PC-3 (cell line): ENCODE measurements around the gene TNFRSF12A. TPM values are rescaled to one million over a fixed set of nuclear protein-coding genes. Genes with fewer than 3 reads are reported as not detected.

ENCODE experiments used
- ATAC-seq: fragments of 200-7000 bp; cut with Tn5 transposase; 2 replicates; pipeline ENCODE4 v1.9.1; 2020; ENCODE audit warnings: mild to moderate bottlenecking, moderate library complexity
- BruUV-seq: library from RNA; stranded (reverse); fragments of 400-500 nt; replicated peaks from 2 replicates; lab custom pipeline; 2021; lab: Mats Ljungman, UMichigan
- CTCF ChIA-PET: fragments of 300-600 bp; sonication (Branson Sonifier 250); formaldehyde crosslinking; loops from one replicate; lab custom pipeline; 2022; ENCODE audit warnings: antibody characterized with exemption; lab: Charles Lee
- POLR2A ChIA-PET: fragments of 300-600 bp; sonication (Branson Sonifier 250); formaldehyde crosslinking; loops from one replicate; lab custom pipeline; 2022; ENCODE audit warnings: antibody characterized with exemption; ENCODE audit not compliant: unreplicated experiment; lab: Charles Lee
- DNase-seq: peaks from one replicate; pipeline ENCODE4 v3.0.0-alpha.2; 2015
- H2AFZ ChIP-seq: fragments of 300-600 bp; sonication (generic); 2 replicates; pipeline ENCODE4 v1.6.0; 2016; ENCODE audit warnings: antibody characterized with exemption, low read length
- H3F3A ChIP-seq: fragments of 300-600 bp; sonication (generic); one replicate; pipeline ENCODE4 v1.6.0; 2017; ENCODE audit warnings: antibody characterized with exemption, low read length, control low read depth, mild to moderate bottlenecking; ENCODE audit not compliant: unreplicated experiment
- H3K27ac ChIP-seq: fragments of 300-600 bp; sonication (generic); 2 replicates; pipeline ENCODE4 v1.5.1; 2016; ENCODE audit warnings: mild to moderate bottlenecking, low read length
- H3K27me3 ChIP-seq: fragments of 300-600 bp; sonication (generic); 2 replicates; pipeline ENCODE4 v1.6.1; 2016; ENCODE audit warnings: low read length, mixed read lengths
- H3K36me3 ChIP-seq: fragments of 300-600 bp; sonication (generic); 2 replicates; pipeline ENCODE4 v1.6.1; 2016; ENCODE audit warnings: low read depth, mixed run types, low read length, mixed read lengths
- H3K4me1 ChIP-seq: fragments of 300-600 bp; sonication (generic); 2 replicates; pipeline ENCODE4 v1.5.1; 2016; ENCODE audit warnings: low read length; ENCODE audit not compliant: insufficient read depth
- H3K4me2 ChIP-seq: fragments of 300-600 bp; sonication (generic); 2 replicates; pipeline ENCODE4 v1.6.0; 2016; ENCODE audit warnings: low read length
- H3K4me3 ChIP-seq: fragments of 300-600 bp; sonication (generic); 2 replicates; pipeline ENCODE4 v1.5.1; 2016; ENCODE audit warnings: mild to moderate bottlenecking, low read length, mixed read lengths
- H3K79me2 ChIP-seq: fragments of 300-600 bp; sonication (generic); 2 replicates; pipeline ENCODE4 v1.6.1; 2017; ENCODE audit warnings: low read length, mixed read lengths
- H3K9ac ChIP-seq: fragments of 300-600 bp; sonication (generic); 2 replicates; pipeline ENCODE4 v1.6.0; 2016; ENCODE audit warnings: mild to moderate bottlenecking, low read length
- H3K9me2 ChIP-seq: fragments of 300-600 bp; sonication (generic); replicated peaks from 2 replicates; pipeline ENCODE4 v1.6.1; 2016; ENCODE audit warnings: mixed run types, low read length, mixed read lengths
- H3K9me3 ChIP-seq: fragments of 300-600 bp; sonication (generic); 2 replicates; pipeline ENCODE4 v1.6.1; 2016; ENCODE audit warnings: low read length, mixed read lengths
- H4K20me1 ChIP-seq: fragments of 300-600 bp; sonication (generic); 2 replicates; pipeline ENCODE4 v1.6.1; 2016; ENCODE audit warnings: low read length, mixed read lengths
- EZH2 ChIP-seq: fragments of 300-600 bp; sonication (generic); IDR thresholded peaks from one replicate; pipeline ENCODE4 v1.6.1; 2017; ENCODE audit warnings: antibody characterized with exemption, mild to moderate bottlenecking, low read length; ENCODE audit not compliant: unreplicated experiment
- EZH2phosphoT487 ChIP-seq: fragments of 300-600 bp; sonication (generic); IDR thresholded peaks from 2 replicates; pipeline ENCODE4 v1.6.1; 2018; ENCODE audit warnings: mild to moderate bottlenecking, antibody characterized with exemption, low read length, borderline replicate concordance
- intact Hi-C: fragments of 100-400 bp; cut with micrococcal nuclease; formaldehyde crosslinking; loops from 2 replicates; pipeline ENCODE4 v1.9.0; 2023
- total RNA-seq: library from RNA; depleted of rRNA; stranded (reverse); fragments of >200 nt; gene quantifications from 2 replicates; pipeline ENCODE4 v1.2.3, GENCODE V29; 2014
- TF ChIP-seq, protein P1 (sequence below): fragments of 300-600 bp; sonication (generic); conservative IDR thresholded peaks from 2 replicates; pipeline ENCODE4 v1.5.1; 2017; ENCODE audit warnings: antibody characterized with exemption, low read depth, mild to moderate bottlenecking, low read length

The TNFRSF12A gene
- total RNA-seq, 1 experiment from 2014 or later, result 713 TPM

GRCh38 chr16:2976673-2977072, 43.5 kb upstream of the TNFRSF12A start:
- CTCF ChIA-PET, result no interaction called here
- Histone ChIP-seq H3K9me3 (no peaks in the 10 kb centered on the region), H2AFZ (no peak overlapping the region), H3K4me1 (peaks cover 19% of the 10 kb centered on the region), H3F3A (no peaks in the 10 kb centered on the region), H3K27ac (peak overlapping the region; percentile 41), H3K36me3 (peaks cover 6% of the 10 kb centered on the region; the same call in 1 of the 2 replicates), H3K4me3 (no peak overlapping the region), H3K79me2 (peaks cover 34% of the 10 kb centered on the region), H3K9me2 (no peaks in the 10 kb centered on the region), H3K9ac (no peak overlapping the region), H3K4me2 (no peak overlapping the region), H3K27me3 (no peaks in the 10 kb centered on the region), H4K20me1 (no peaks in the 10 kb centered on the region)
- TF ChIP-seq, protein P1, sequence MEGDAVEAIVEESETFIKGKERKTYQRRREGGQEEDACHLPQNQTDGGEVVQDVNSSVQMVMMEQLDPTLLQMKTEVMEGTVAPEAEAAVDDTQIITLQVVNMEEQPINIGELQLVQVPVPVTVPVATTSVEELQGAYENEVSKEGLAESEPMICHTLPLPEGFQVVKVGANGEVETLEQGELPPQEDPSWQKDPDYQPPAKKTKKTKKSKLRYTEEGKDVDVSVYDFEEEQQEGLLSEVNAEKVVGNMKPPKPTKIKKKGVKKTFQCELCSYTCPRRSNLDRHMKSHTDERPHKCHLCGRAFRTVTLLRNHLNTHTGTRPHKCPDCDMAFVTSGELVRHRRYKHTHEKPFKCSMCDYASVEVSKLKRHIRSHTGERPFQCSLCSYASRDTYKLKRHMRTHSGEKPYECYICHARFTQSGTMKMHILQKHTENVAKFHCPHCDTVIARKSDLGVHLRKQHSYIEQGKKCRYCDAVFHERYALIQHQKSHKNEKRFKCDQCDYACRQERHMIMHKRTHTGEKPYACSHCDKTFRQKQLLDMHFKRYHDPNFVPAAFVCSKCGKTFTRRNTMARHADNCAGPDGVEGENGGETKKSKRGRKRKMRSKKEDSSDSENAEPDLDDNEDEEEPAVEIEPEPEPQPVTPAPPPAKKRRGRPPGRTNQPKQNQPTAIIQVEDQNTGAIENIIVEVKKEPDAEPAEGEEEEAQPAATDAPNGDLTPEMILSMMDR, result no peak
- TF ChIP-seq EZH2, result no peak
- DNase-seq (no peak), ATAC-seq (no peak)
- POLR2A ChIA-PET, result no interaction called here
- intact Hi-C loops, result no loop called here
- no TSS peak for BruUV-seq

DNA sequence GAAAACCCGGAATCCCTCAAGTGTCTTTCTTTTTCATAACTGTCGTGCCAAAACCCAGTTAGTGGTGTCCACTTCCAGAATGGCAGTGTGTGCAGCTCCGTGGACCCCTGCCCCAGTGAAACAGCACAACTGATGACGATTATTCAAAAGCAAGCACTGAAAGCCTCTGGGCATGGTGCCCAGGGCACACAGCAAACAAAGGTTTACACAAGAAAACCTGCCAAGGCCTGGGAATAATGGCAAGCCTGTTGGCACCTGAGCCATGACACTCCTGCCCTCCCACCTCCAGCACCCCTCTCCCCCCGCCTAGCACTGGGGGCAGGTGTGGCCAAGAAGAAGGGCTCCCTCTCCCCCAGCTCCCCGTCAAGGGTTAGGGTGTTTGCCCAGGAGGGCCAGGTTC, 42.7 kb upstream of the TNFRSF12A start:
- ChIA-PET CTCF (no interaction called here), POLR2A (no interaction called here)
- Histone ChIP-seq H3K36me3 (peaks cover 6% of the 10 kb centered on the region; the same call in 1 of the 2 replicates), H3K4me3 (peak overlapping the region; percentile 27; the same call in 1 of the 2 replicates), H3K9me3 (no peaks in the 10 kb centered on the region), H3K4me1 (peaks cover 19% of the 10 kb centered on the region), H3K9me2 (no peaks in the 10 kb centered on the region), H2AFZ (no peak overlapping the region), H3K4me2 (peak overlapping the region; percentile 67), H3K27ac (peak overlapping the region; percentile 59), H4K20me1 (no peaks in the 10 kb centered on the region), H3F3A (no peaks in the 10 kb centered on the region), H3K27me3 (no peaks in the 10 kb centered on the region), H3K9ac (no peak overlapping the region), H3K79me2 (peaks cover 34% of the 10 kb centered on the region)
- DNase-seq, result peak; percentile 69
- intact Hi-C loops, result no loop called here
- TF ChIP-seq EZH2 (no peak), EZH2phosphoT487 (no peak)
- TF ChIP-seq, protein P1, result no peak
- BruUV-seq, result no TSS peak
- peak; percentile 24 for ATAC-seq

- H3K4me3 ChIP-seq, result peak overlapping the region; percentile 93
- ATAC-seq (peak; percentile 10), DNase-seq (no peak)
- peak overlapping the region; percentile 98 for H3K4me2 ChIP-seq
- H3F3A ChIP-seq, result no peaks in the 10 kb centered on the region
- peaks cover 6% of the 10 kb centered on the region; the same call in 1 of the 2 replicates for H3K36me3 ChIP-seq
- H3K9ac ChIP-seq, result peak overlapping the region; percentile 98
- peak overlapping the region; percentile 65 for H2AFZ ChIP-seq
- H3K4me1 ChIP-seq, result peaks cover 19% of the 10 kb centered on the region
- ChIA-PET CTCF (no interaction called here), POLR2A (no interaction called here)
- intact Hi-C loops, result loop anchor here (1.0 kb wide), 1 partner anchor 45 kb away; the partner anchor contains the start of gene THOC6
- no peaks in the 10 kb centered on the region for H3K27me3 ChIP-seq
- H3K9me3 ChIP-seq, result no peaks in the 10 kb centered on the region
- TF ChIP-seq EZH2, result no peak
- TF ChIP-seq, protein P1, result no peak
- TF ChIP-seq EZH2phosphoT487, result no peak
- H3K79me2 ChIP-seq, result peaks cover 34% of the 10 kb centered on the region
- H3K9me2 ChIP-seq, result no peaks in the 10 kb centered on the region
- H4K20me1 ChIP-seq, result no peaks in the 10 kb centered on the region
- no TSS peak for BruUV-seq
- H3K27ac ChIP-seq, result peak overlapping the region; percentile 59
Observed at GRCh38 chr16:2979669-2980226, 40.4 kb upstream of the TNFRSF12A start.
